Measurements from ENCODE around the gene DDX56.

Gene DDX56

GRCh38 chr7:44595934-44596635 lies 22.4 kb upstream of the DDX56 start:
- no peak for DNase-seq (ENCODE audit: low read depth)

- DNase-seq (ENCODE audit: low read depth), result no peak
Measured at GRCh38 chr7:44590910-44591309, 17.2 kb upstream of the DDX56 start.

- DNase-seq (ENCODE audit: low read depth), result peak; percentile 40
Measured at GRCh38 chr7:44587843-44588711, 14.4 kb upstream of the DDX56 start.

- no peak for DNase-seq (ENCODE audit: low read depth)
Measured at GRCh38 chr7:44583146-44583865, 9.6 kb upstream of the DDX56 start.

- peak; percentile 100 for DNase-seq (ENCODE audit: low read depth)
Measured at GRCh38 chr7:44581879-44582603, 8.3 kb upstream of the DDX56 start, which contains the start of gene TMED4. Gene TMED4 (minus strand): TSS chr7:44582231. CDS start chr7:44582206, 25 bp downstream.

GRCh38 chr7:44580945-44581878 lies 7.5 kb upstream of the DDX56 start:
- peak; percentile 7 for DNase-seq (ENCODE audit: low read depth)

- no peak for DNase-seq (ENCODE audit: low read depth)
Measured at GRCh38 chr7:44576228-44576627, 2.5 kb upstream of the DDX56 start.

- DNase-seq (ENCODE audit: low read depth), result no peak
Measured at GRCh38 chr7:44575054-44575453, 1.3 kb upstream of the DDX56 start.

- DNase-seq (ENCODE audit: low read depth), result no peak
Measured at GRCh38 chr7:44574287-44574872, 672 bp upstream of the DDX56 start.

GRCh38 chr7:44572771-44573170 lies 937 bp downstream of the DDX56 start:
- no peak for DNase-seq (ENCODE audit: low read depth)

GRCh38 chr7:44569959-44570358 lies 3.7 kb downstream of the DDX56 start:
- DNase-seq (ENCODE audit: low read depth), result no peak

GRCh38 chr7:44568771-44569560 lies 4.7 kb downstream of the DDX56 start:
- no peak for DNase-seq (ENCODE audit: low read depth)

GRCh38 chr7:44567884-44568283 lies 5.8 kb downstream of the DDX56 start:
- no peak for DNase-seq (ENCODE audit: low read depth)

GRCh38 chr7:44566680-44567079 lies 7.0 kb downstream of the DDX56 start:
- DNase-seq (ENCODE audit: low read depth), result no peak

- DNase-seq (ENCODE audit: low read depth), result no peak
Measured at GRCh38 chr7:44565795-44566559, 7.7 kb downstream of the DDX56 start.

- peak; percentile 42 for DNase-seq (ENCODE audit: low read depth)
Measured at GRCh38 chr7:44565097-44565794, 8.5 kb downstream of the DDX56 start.

GRCh38 chr7:44564606-44565005 lies 9.1 kb downstream of the DDX56 start:
- no peak for DNase-seq (ENCODE audit: low read depth)

GRCh38 chr7:44563171-44563679 lies 10.5 kb downstream of the DDX56 start:
- no peak for DNase-seq (ENCODE audit: low read depth)
